ENCODE results near the gene ATE1. TPM values are rescaled to one million over a fixed set of nuclear protein-coding genes. Genes with fewer than 3 reads are reported as not detected.

Gene ATE1
- 14.4 and 17.9 TPM in 2 replicates for polyA plus RNA-seq (2011; rRNA removed)
- 27.1 and 29.9 TPM in 2 replicates for polyA minus RNA-seq (2011; rRNA and poly(A)+ RNA removed)

DNA sequence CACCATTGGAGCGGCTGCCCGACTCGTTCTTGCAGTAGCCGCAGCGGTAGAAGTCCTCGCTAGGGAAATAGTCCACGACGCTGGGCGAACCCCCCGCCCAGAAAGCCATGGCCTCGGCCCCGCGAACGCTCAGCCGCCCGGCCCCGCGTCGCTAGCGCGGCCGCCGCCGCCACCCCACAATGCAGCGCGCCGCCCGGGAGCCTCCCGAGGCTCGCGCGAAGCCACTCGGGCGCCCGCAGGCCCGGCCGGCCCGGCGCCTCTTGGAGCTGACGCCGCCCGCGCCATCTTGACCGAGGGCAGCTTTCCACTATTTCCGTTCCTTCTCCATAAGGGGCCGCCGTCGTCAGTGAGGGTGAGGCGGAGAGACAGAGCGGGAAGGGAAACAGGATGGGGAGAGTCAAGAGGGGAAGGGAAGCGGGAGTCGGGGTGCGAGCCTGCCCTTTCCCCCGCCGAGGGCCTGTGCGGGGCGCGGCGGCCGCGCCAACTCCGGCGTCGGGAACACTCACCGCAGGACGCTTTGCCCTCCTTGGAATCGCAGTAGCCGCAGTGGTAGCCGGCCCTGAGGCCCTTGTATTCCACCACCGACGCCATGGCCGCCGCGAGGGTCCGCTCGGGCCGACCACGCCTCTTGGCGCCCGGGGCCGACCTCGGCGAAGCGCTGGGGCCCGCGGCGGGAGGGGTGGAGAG lies at the start of gene ATE1:
Gene ATE1 (minus strand): TSS at position 191 of the 687 bp plus-strand sequence. CDS start 82 bp downstream, at position 109.
- ChIA-PET CTCF (interaction anchor here (0.6 to 1.1 kb wide), 3 partner anchors 27 to 496 kb away, joined by 3 to 4 read pairs (median 3); partner anchors contain the start of gene NSMCE4A), POLR2A (interaction anchor here (0.7 to 1.0 kb wide), 6 partner anchors 9 to 185 kb away, joined by 3 to 9 read pairs (median 4); no protein-coding TSS in a partner anchor)
- H3K27ac ChIP-seq (ENCODE audit: low read depth, low read length) = peak within 1 kb of the TSS; percentile 96
- TF ChIP-seq, protein P1, sequence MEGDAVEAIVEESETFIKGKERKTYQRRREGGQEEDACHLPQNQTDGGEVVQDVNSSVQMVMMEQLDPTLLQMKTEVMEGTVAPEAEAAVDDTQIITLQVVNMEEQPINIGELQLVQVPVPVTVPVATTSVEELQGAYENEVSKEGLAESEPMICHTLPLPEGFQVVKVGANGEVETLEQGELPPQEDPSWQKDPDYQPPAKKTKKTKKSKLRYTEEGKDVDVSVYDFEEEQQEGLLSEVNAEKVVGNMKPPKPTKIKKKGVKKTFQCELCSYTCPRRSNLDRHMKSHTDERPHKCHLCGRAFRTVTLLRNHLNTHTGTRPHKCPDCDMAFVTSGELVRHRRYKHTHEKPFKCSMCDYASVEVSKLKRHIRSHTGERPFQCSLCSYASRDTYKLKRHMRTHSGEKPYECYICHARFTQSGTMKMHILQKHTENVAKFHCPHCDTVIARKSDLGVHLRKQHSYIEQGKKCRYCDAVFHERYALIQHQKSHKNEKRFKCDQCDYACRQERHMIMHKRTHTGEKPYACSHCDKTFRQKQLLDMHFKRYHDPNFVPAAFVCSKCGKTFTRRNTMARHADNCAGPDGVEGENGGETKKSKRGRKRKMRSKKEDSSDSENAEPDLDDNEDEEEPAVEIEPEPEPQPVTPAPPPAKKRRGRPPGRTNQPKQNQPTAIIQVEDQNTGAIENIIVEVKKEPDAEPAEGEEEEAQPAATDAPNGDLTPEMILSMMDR (IDR thresholded peaks at IDR 0.05; ENCODE audit: low read depth, low read length) = peak; percentile 22; the same call in 1 of the 2 replicates
- no peaks in the 10 kb centered on the region; the same call in 1 of the 2 replicates for H3K9me3 ChIP-seq (ENCODE audit: control insufficient read depth, insufficient read depth, low read length)
- DNase-seq (ENCODE audit: low read depth, low spot score) = peak; percentile 71
- peak within 1 kb of the TSS; percentile 87 for H3K4me3 ChIP-seq (ENCODE audit: low read depth, low read length)
- H3K27me3 ChIP-seq (ENCODE audit: control insufficient read depth, insufficient read depth, low read length) = no peaks in the 10 kb centered on the region

DNA sequence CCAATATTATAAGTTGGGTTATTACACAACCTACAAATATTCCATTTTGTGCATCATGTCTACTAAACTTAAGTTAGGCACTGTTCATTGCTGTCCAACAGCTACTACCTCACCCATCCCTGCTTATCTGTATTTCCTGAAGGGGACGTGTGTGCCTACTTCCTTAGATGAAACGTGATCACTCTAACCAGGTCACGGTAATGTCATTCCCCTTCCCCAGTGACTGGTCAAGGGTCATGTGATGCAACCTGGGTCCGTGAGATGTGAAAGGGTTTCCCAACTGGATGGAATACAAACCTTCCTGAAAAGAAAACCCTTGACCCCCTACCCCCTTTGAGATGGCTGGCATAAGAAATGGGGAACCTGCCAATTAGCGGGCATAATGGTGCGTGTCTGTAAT lies 48.8 kb upstream of the ATE1 start:
- Histone ChIP-seq H3K9me3 (ENCODE audit: control insufficient read depth, insufficient read depth, low read length) (peaks cover 9% of the 10 kb centered on the region), H3K27me3 (ENCODE audit: control insufficient read depth, insufficient read depth, low read length) (no peaks in the 10 kb centered on the region), H3K4me3 (ENCODE audit: low read depth, low read length) (no peak overlapping the region), H3K27ac (ENCODE audit: low read depth, low read length) (no peak overlapping the region)
- CTCF ChIA-PET = interaction anchor here (0.8 kb wide), 1 partner anchor 75 kb away, joined by 4 read pairs; no protein-coding TSS in a partner anchor
- DNase-seq (ENCODE audit: low read depth, low spot score) = no peak
- TF ChIP-seq, protein P1 (IDR thresholded peaks at IDR 0.05; ENCODE audit: low read depth, low read length) = no peak
- POLR2A ChIA-PET = no interaction called here

DNA sequence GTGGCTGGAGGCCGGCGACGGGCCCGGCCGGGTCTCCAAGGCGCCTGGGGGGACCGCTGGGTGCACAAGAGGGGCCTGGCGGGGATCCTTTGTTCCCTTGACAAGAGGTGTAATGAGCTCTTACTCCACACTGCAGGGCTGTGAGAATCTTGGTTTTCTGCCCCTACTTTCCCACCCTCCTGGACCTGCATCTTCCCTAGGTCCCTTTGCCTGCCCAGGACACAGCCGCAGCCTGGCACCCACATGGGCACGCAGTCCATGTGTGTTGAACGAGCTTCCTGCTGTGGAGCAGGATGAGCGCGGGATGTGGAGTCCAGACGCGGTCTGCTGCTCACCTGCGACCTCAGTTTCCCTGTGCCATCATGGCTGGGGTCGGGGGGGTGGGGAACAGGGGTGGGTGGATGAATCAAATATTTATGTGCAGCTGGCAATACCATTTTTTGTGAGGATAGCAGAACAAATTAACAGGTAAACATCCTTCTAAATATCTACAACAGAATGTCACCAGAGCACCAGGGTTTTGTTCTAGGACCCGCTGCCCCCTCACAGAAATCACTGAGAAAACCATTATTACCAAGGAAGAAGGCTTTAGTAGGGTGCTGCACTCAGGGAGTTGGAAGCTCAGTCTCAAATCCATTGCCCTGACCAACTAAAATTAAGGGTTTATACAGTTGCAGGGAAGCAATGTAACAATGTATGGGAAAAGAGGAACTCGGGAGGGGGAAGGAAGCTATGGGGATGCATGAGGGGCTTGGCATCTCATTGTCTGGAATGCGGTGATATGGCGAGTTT lies 47.7 kb upstream of the ATE1 start:
- H3K27me3 ChIP-seq (ENCODE audit: control insufficient read depth, insufficient read depth, low read length) = no peaks in the 10 kb centered on the region
- peak overlapping the region; percentile 73 for H3K4me3 ChIP-seq (ENCODE audit: low read depth, low read length)
- POLR2A ChIA-PET = interaction anchor here (0.6 kb wide), 2 partner anchors 100 to 188 kb away, joined by 3 to 6 read pairs; no protein-coding TSS in a partner anchor
- peaks cover 9% of the 10 kb centered on the region for H3K9me3 ChIP-seq (ENCODE audit: control insufficient read depth, insufficient read depth, low read length)
- no peak for DNase-seq (ENCODE audit: low read depth, low spot score)
- TF ChIP-seq, protein P1 (IDR thresholded peaks at IDR 0.05; ENCODE audit: low read depth, low read length) = no peak
- H3K27ac ChIP-seq (ENCODE audit: low read depth, low read length) = no peak overlapping the region
- CTCF ChIA-PET = interaction anchor here (0.6 to 1.6 kb wide), 14 partner anchors 9 to 292 kb away, joined by 3 to 26 read pairs (median 3); partner anchors contain the start of gene ATE1

DNA sequence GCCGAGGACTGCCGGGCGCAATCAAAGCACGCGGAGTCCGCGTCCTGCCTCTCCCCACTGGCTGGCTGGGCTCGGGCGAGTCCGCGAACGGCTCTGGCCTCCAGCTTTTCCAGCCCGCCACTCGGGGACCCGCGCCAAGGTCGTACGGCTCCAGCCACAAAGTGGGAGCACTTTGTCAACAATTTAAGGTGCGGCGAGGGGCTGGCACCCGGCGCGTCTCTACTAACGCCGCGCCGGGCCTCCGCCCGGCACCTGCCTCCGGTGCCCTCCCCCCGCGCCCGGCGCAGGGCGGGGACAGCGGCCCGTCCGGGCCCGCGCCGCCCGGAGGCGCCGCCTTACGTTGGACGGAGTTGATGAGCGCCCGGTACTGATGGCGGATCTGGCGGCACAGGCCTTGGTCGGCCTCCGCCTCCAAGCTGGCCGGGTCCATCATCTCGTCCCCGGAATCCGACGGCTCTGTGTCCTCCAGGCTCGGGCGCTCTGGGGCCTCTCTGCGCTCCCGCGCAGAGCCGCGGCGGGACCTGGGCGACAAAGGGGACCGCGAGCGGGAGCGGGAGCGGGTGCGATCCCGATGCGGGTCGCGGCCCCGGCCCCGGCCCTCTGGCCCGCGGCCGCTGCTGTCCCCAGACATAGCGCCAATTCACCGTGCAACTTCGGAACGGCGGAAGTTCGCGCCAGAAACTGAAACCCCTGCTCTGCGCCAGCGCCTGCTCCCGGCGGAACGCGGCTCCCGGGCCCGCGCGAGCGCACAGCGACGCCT lies 46.9 kb upstream of the ATE1 start, which contains the start of gene NSMCE4A:
Gene NSMCE4A (minus strand): TSS at position 683 of the 760 bp plus-strand sequence. CDS start 52 bp downstream, at position 631.
- H3K4me3 ChIP-seq (ENCODE audit: low read depth, low read length) = peak within 1 kb of the TSS; percentile 73
- ChIA-PET POLR2A (interaction anchor here (0.6 to 0.9 kb wide), 3 partner anchors 101 to 188 kb away, joined by 3 to 6 read pairs (median 5); no protein-coding TSS in a partner anchor), CTCF (interaction anchor here (0.6 to 1.6 kb wide), 12 partner anchors 9 to 291 kb away, joined by 3 to 26 read pairs (median 3); partner anchors contain the start of gene ATE1)
- DNase-seq (ENCODE audit: low read depth, low spot score) = peak; percentile 33
- H3K27me3 ChIP-seq (ENCODE audit: control insufficient read depth, insufficient read depth, low read length) = no peaks in the 10 kb centered on the region
- peak within 1 kb of the TSS; percentile 57 for H3K27ac ChIP-seq (ENCODE audit: low read depth, low read length)
- TF ChIP-seq, protein P1 (IDR thresholded peaks at IDR 0.05; ENCODE audit: low read depth, low read length) = peak; percentile 58
- H3K9me3 ChIP-seq (ENCODE audit: control insufficient read depth, insufficient read depth, low read length) = peaks cover 9% of the 10 kb centered on the region
